HepG2 (cell line): Measurements from ENCODE around the gene BCL2L2. TPM values are rescaled to one million over a fixed set of nuclear protein-coding genes. Genes with fewer than 3 reads are reported as not detected.

Source experiments
- DMTF1 ChIP-seq: sonication (generic); formaldehyde crosslinking; IDR thresholded peaks from 2 replicates; pipeline ENCODE4 v1.4.0; 2020; ENCODE audit warnings: mild to moderate bottlenecking, missing genetic modification reagents
- FOXM1 ChIP-seq: sonication (generic); formaldehyde crosslinking; IDR thresholded peaks from 2 replicates; pipeline ENCODE4 v1.5.0; 2020; ENCODE audit warnings: missing genetic modification reagents
- FOXP1 ChIP-seq, 2 experiments: fragments of 450-650 bp in 1 of 2; IDR thresholded peaks; 2 replicates each; pipeline ENCODE4 v1.6.1; 2017 to 2018; ENCODE audit warnings: antibody characterized with exemption in 1 of 2
- HMG20B ChIP-seq: conservative IDR thresholded peaks from 2 replicates; pipeline ENCODE4 v1.6.1; 2016; ENCODE audit warnings: missing genetic modification reagents, missing compliant biosample characterization
- HNRNPK ChIP-seq: fragments of 200-400 bp; formaldehyde crosslinking; IDR thresholded peaks from 2 replicates; pipeline ENCODE4 v1.6.1; 2018; ENCODE audit warnings: low read length, low read depth, moderate library complexity, mild to moderate bottlenecking; ENCODE audit not compliant: poor library complexity, severe bottlenecking
- HOXA9 ChIP-seq: sonication (generic); formaldehyde crosslinking; IDR thresholded peaks from 2 replicates; pipeline ENCODE4 v1.8.1; 2022; ENCODE audit warnings: missing genetic modification reagents, mild to moderate bottlenecking, moderate library complexity, borderline replicate concordance
- KMT2A ChIP-seq: sonication (generic); formaldehyde crosslinking; IDR thresholded peaks from 2 replicates; pipeline ENCODE4 v1.4.0; 2020; ENCODE audit warnings: missing genetic modification reagents
- MTA1 ChIP-seq: sonication (generic); formaldehyde crosslinking; IDR thresholded peaks from 2 replicates; pipeline ENCODE4 v1.4.0; 2020; ENCODE audit warnings: missing genetic modification reagents, mild to moderate bottlenecking, borderline replicate concordance
- NCOA1 ChIP-seq: sonication (generic); formaldehyde crosslinking; IDR thresholded peaks from 2 replicates; pipeline ENCODE4 v1.9.0; 2021; ENCODE audit warnings: missing genetic modification reagents
- NFATC3 ChIP-seq: sonication (generic); formaldehyde crosslinking; IDR thresholded peaks from 2 replicates; pipeline ENCODE4 v1.5.1; 2020; ENCODE audit warnings: mild to moderate bottlenecking, missing genetic modification reagents
- NR0B2 ChIP-seq: sonication (generic); formaldehyde crosslinking; IDR thresholded peaks from 2 replicates; pipeline ENCODE4 v1.4.0; 2020; ENCODE audit warnings: mild to moderate bottlenecking, missing genetic modification reagents
- PHF20 ChIP-seq: sonication (generic); formaldehyde crosslinking; IDR thresholded peaks from 2 replicates; pipeline ENCODE4 v1.5.0; 2020; ENCODE audit warnings: mild to moderate bottlenecking, missing genetic modification reagents
- POLR2G ChIP-seq: fragments of 200-400 bp; formaldehyde crosslinking; IDR thresholded peaks from 2 replicates; pipeline ENCODE4 v1.6.1; 2018; ENCODE audit warnings: mild to moderate bottlenecking, low read depth, low read length, moderate library complexity
- RFXANK ChIP-seq: IDR thresholded peaks from 2 replicates; pipeline ENCODE4 v1.6.1; 2016
- SAP130 ChIP-seq: IDR thresholded peaks from 2 replicates; pipeline ENCODE4 v1.6.1; 2016; ENCODE audit warnings: low read depth
- ZNF143 ChIP-seq: sonication (generic); formaldehyde crosslinking; IDR thresholded peaks from 2 replicates; pipeline ENCODE4 v1.4.0; 2020; ENCODE audit warnings: missing genetic modification reagents
- ZNF331 ChIP-seq: sonication (generic); formaldehyde crosslinking; IDR thresholded peaks from 2 replicates; pipeline ENCODE4 v1.4.0; 2020; ENCODE audit warnings: missing genetic modification reagents
- ZNF672 ChIP-seq: sonication (generic); formaldehyde crosslinking; IDR thresholded peaks from 2 replicates; pipeline ENCODE4 v1.8.1; 2022; ENCODE audit warnings: missing genetic modification reagents
- ZNF777 ChIP-seq: sonication (generic); formaldehyde crosslinking; IDR thresholded peaks from 2 replicates; pipeline ENCODE4 v1.4.0; 2020; ENCODE audit warnings: missing genetic modification reagents
- polyA plus RNA-seq, 8 experiments: library from polyadenylated mRNA; depleted of rRNA in 3 of 8; stranded (reverse) in 7 of 8; unstranded in 1 of 8; fragments of >200 nt; fragmentation: Illumina TruSeq in 4 of 8; extraction: Trizol in 4 of 8; gene quantifications; 2 replicates each; pipeline versions ENCODE4 v1.2.1 to v1.2.3, GENCODE V29; 2011 to 2016; ENCODE audit warnings: low read depth in 4 of 8, missing spikeins in 1 of 8, mixed read lengths in 1 of 8; ENCODE audit not compliant: insufficient read depth in 1 of 8
- total RNA-seq, 5 experiments: library from RNA; depleted of rRNA; stranded (reverse); fragments of >200 nt; fragmentation: Illumina TruSeq; extraction: Trizol; gene quantifications; 2 replicates each; pipeline ENCODE4 v1.2.3, GENCODE V29; 2016; ENCODE audit warnings: low read depth in 1 of 5
- TF ChIP-seq, protein P1 (sequence below): sonication (generic); formaldehyde crosslinking; IDR thresholded peaks from 2 replicates; pipeline ENCODE4 v1.8.0; 2022; ENCODE audit warnings: missing genetic modification reagents, mild to moderate bottlenecking, borderline replicate concordance
- TF ChIP-seq, protein P2 (sequence below): sonication (generic); formaldehyde crosslinking; IDR thresholded peaks from 2 replicates; pipeline ENCODE4 v1.8.1; 2023; ENCODE audit warnings: mild to moderate bottlenecking, missing genetic modification reagents

The BCL2L2 gene
- total and polyA plus RNA-seq, 2 of the 13 experiments (the other 11 are each of a cell fraction or from before 2014, with no cell fraction given) = 28.1 to 49.8 TPM

DNA sequence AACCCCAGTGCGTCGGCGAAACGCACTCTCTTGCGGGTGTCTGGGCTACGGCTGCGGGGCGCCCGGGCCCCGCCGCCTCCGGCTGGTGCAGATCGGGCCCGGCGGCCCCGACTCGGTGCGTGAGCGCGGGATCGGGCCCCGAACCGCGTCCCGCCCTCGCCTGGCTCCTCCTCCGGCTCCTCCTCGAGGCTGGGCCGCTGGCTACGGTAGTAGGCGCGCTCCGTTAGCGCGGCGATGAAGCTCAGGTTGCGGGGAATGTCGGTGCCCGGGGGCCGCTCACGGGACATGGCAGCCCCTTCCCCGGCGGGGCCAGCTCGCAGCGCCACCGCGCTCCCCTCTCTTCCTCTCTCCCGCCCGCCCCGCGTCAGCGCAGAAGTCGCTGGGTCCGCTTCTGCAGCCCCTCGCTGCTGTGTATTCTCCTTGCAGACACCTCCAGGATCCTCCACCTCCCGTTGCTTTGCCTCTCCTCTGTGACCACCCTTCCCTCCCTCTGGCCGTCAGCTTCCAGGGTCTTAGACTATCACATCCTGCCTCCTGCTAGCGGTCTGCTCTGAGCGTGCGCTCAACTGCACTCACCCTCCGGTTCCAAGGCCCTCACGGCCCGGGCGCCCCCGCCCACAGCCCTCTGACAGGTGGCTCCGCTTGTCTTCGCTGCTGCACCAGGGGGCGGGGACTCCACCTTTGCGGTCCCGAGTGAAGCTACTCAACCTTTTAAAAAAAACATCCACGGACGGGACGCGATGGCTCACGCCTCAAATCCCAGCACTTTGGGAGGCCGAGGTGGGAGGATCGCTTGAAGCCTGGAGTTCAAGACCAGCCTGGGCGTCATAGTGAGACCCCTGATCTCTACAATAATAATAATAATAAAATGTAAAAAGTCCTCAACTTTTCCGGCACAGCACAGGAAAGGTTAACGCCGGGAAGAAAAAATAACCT is 4.1 kb upstream of the BCL2L2 start, which contains the start of gene PPP1R3E (continued):
- TF ChIP-seq, protein P1, sequence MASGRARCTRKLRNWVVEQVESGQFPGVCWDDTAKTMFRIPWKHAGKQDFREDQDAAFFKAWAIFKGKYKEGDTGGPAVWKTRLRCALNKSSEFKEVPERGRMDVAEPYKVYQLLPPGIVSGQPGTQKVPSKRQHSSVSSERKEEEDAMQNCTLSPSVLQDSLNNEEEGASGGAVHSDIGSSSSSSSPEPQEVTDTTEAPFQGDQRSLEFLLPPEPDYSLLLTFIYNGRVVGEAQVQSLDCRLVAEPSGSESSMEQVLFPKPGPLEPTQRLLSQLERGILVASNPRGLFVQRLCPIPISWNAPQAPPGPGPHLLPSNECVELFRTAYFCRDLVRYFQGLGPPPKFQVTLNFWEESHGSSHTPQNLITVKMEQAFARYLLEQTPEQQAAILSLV (CRISPR knock-in tag) = peak; percentile 80; the same call in 1 of the 2 replicates
- peak; percentile 70; the same call in 1 of the 2 replicates for TF ChIP-seq MTA1
- TF ChIP-seq HMG20B = no peak; the same call in 1 of the 2 replicates
- 0 out of 2 replicates have a peak, but pooled peaks have one; percentile 72 for TF ChIP-seq ZNF777
- TF ChIP-seq ZNF331 (CRISPR knock-in tag) = peak; percentile 59
- peak; percentile 31 for TF ChIP-seq NR0B2 (CRISPR knock-in tag)
- no peak for TF ChIP-seq FOXM1 (CRISPR knock-in tag)
- TF ChIP-seq POLR2G = peak; percentile 71
- TF ChIP-seq KMT2A (CRISPR knock-in tag) = peak; percentile 81
- TF ChIP-seq FOXP1 (IDR thresholded peaks at IDR 0.05) = no peak
- no peak for TF ChIP-seq FOXP1 (CRISPR knock-in tag; IDR thresholded peaks at IDR 0.05)
- TF ChIP-seq DMTF1 (CRISPR knock-in tag) = peak; percentile 89
- no peak for TF ChIP-seq HOXA9 (CRISPR knock-in tag)
- no peak for TF ChIP-seq NCOA1 (CRISPR knock-in tag)
- TF ChIP-seq RFXANK (CRISPR knock-in tag) = 0 out of 2 replicates have a peak, but pooled peaks have one; percentile 34
- no peak for TF ChIP-seq HNRNPK
- TF ChIP-seq NFATC3 (CRISPR knock-in tag) = peak; percentile 77; the same call in 1 of the 2 replicates
- TF ChIP-seq SAP130 (CRISPR knock-in tag) = peak; percentile 90
- TF ChIP-seq ZNF143 (CRISPR knock-in tag) = peak; percentile 38; the same call in 1 of the 2 replicates
- TF ChIP-seq ZNF672 (CRISPR knock-in tag) = no peak
- TF ChIP-seq, protein P2, sequence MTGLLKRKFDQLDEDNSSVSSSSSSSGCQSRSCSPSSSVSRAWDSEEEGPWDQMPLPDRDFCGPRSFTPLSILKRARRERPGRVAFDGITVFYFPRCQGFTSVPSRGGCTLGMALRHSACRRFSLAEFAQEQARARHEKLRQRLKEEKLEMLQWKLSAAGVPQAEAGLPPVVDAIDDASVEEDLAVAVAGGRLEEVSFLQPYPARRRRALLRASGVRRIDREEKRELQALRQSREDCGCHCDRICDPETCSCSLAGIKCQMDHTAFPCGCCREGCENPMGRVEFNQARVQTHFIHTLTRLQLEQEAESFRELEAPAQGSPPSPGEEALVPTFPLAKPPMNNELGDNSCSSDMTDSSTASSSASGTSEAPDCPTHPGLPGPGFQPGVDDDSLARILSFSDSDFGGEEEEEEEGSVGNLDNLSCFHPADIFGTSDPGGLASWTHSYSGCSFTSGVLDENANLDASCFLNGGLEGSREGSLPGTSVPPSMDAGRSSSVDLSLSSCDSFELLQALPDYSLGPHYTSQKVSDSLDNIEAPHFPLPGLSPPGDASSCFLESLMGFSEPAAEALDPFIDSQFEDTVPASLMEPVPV (CRISPR knock-in tag) = no peak; the same call in 1 of the 2 replicates
- no peak for TF ChIP-seq PHF20 (CRISPR knock-in tag)
